ENCODE measurements around the gene VPS16.

- TF ChIP-seq EZH2phosphoT487 (IDR thresholded peaks at IDR 0.05; ENCODE audit: insufficient read depth, low read depth) (no peak), EZH2 (IDR thresholded peaks at IDR 0.05; ENCODE audit: insufficient read depth, poor library complexity, severe bottlenecking) (no peak)
Observed at GRCh38 chr20:2902818-2903217, 62.3 kb downstream of the VPS16 start.
